HFFc6 (cell line): ENCODE data around the gene NTHL1. TPM values are rescaled to one million over a fixed set of nuclear protein-coding genes. Genes with fewer than 3 reads are reported as not detected.
A peak's percentile ranks its signal among the peaks of the same experiment; 100 is the strongest.

Experiments
- DNase-seq: peaks from one replicate; pipeline ENCODE4 v3.0.0-alpha.2; 2018
- H3K27ac Mint-ChIP-seq: 2 replicates; pipeline ENCODE4 v1.8.0; 2020; ENCODE audit warnings: mild to moderate bottlenecking, mixed read lengths
- H3K27me3 Mint-ChIP-seq: 2 replicates; pipeline ENCODE4 v1.8.0; 2021; ENCODE audit warnings: mild to moderate bottlenecking, moderate library complexity, mixed read lengths; ENCODE audit not compliant: insufficient read depth
- H3K36me3 Mint-ChIP-seq: 2 replicates; pipeline ENCODE4 v1.8.0; 2021; ENCODE audit warnings: low read depth, mixed read lengths
- H3K4me1 Mint-ChIP-seq: 2 replicates; pipeline ENCODE4 v1.8.0; 2020; ENCODE audit warnings: low read depth, mixed read lengths
- H3K4me3 Mint-ChIP-seq: 2 replicates; pipeline ENCODE4 v1.8.0; 2020; ENCODE audit warnings: mild to moderate bottlenecking, moderate library complexity, mixed read lengths
- H3K9me3 Mint-ChIP-seq: 2 replicates; pipeline ENCODE4 v1.8.0; 2020; ENCODE audit warnings: mild to moderate bottlenecking, mixed read lengths
- CTCF ChIP-seq: fragments of 200-600 bp; sonication (generic); IDR thresholded peaks from 2 replicates; pipeline ENCODE4 v1.5.0; 2021; ENCODE audit warnings: antibody characterized with exemption, mild to moderate bottlenecking
- total RNA-seq, 6 experiments: library from RNA; stranded (reverse); fragmentation: NEBNext Ultra II Directional; extraction: Animal tissue kit (Norgen Biotek cat#: 25700); gene quantifications; 2 replicates in 1 of 6; 3 replicates in 5 of 6; pipeline ENCODE4 v1.2.3, GENCODE V29; 2021

NTHL1 gene
- total RNA-seq, 6 experiments from 2014 or later, result 23.7 to 31.5 (median 26.4) TPM

GRCh38 chr16:2039274-2040031 is 8.2 kb downstream of the NTHL1 start:
- peaks cover 25% of the 10 kb centered on the region for H3K4me1 Mint-ChIP-seq
- H3K27ac Mint-ChIP-seq, result peak overlapping the region; percentile 91
- no peaks in the 10 kb centered on the region for H3K9me3 Mint-ChIP-seq
- H3K27me3 Mint-ChIP-seq, result peaks cover 5% of the 10 kb centered on the region
- peak overlapping the region; percentile 43 for H3K4me3 Mint-ChIP-seq
- peak; percentile 74 for DNase-seq
- TF ChIP-seq CTCF, result no peak
- H3K36me3 Mint-ChIP-seq, result no peaks in the 10 kb centered on the region

GRCh38 chr16:2038382-2039231 is 9.0 kb downstream of the NTHL1 start:
- peaks cover 5% of the 10 kb centered on the region for H3K27me3 Mint-ChIP-seq
- H3K27ac Mint-ChIP-seq, result peak overlapping the region; percentile 91
- peaks cover 25% of the 10 kb centered on the region for H3K4me1 Mint-ChIP-seq
- TF ChIP-seq CTCF, result no peak
- H3K4me3 Mint-ChIP-seq, result peak overlapping the region; percentile 21; the same call in 1 of the 2 replicates
- no peaks in the 10 kb centered on the region for H3K9me3 Mint-ChIP-seq
- DNase-seq, result no peak
- H3K36me3 Mint-ChIP-seq, result no peaks in the 10 kb centered on the region

- Mint-ChIP-seq H3K4me3 (no peak overlapping the region; the same call in 1 of the 2 replicates), H3K27ac (peak overlapping the region; percentile 68; the same call in 1 of the 2 replicates), H3K4me1 (peaks cover 26% of the 10 kb centered on the region), H3K27me3 (peaks cover 5% of the 10 kb centered on the region), H3K9me3 (no peaks in the 10 kb centered on the region), H3K36me3 (no peaks in the 10 kb centered on the region)
- TF ChIP-seq CTCF, result no peak
- no peak for DNase-seq
Observed at GRCh38 chr16:2037647-2038381, 9.8 kb downstream of the NTHL1 start.

GRCh38 chr16:2037115-2037514 is 10.5 kb downstream of the NTHL1 start:
- H3K9me3 Mint-ChIP-seq, result no peaks in the 10 kb centered on the region
- TF ChIP-seq CTCF, result no peak
- H3K36me3 Mint-ChIP-seq, result no peaks in the 10 kb centered on the region
- peaks cover 5% of the 10 kb centered on the region for H3K27me3 Mint-ChIP-seq
- H3K27ac Mint-ChIP-seq, result peak overlapping the region; percentile 68
- H3K4me1 Mint-ChIP-seq, result peaks cover 33% of the 10 kb centered on the region
- no peak for DNase-seq
- no peak overlapping the region for H3K4me3 Mint-ChIP-seq

- peaks cover 34% of the 10 kb centered on the region for H3K4me1 Mint-ChIP-seq
- no peaks in the 10 kb centered on the region for H3K36me3 Mint-ChIP-seq
- H3K27me3 Mint-ChIP-seq, result peaks cover 5% of the 10 kb centered on the region
- no peaks in the 10 kb centered on the region for H3K9me3 Mint-ChIP-seq
- TF ChIP-seq CTCF, result no peak
- H3K4me3 Mint-ChIP-seq, result peak overlapping the region; percentile 86
- DNase-seq, result no peak
- peak overlapping the region; percentile 79 for H3K27ac Mint-ChIP-seq
Observed at GRCh38 chr16:2036200-2036966, 11.3 kb downstream of the NTHL1 start.
